Trophoblast cell (in vitro differentiated cells and primary cell): ENCODE data around the gene MRTFB.
A peak's percentile ranks its signal among the peaks of the same experiment; 100 is the strongest.

ENCODE experiments used
- DNase-seq, 2 donors: peaks; one replicate each; pipeline ENCODE4 v3.0.0-alpha.2; 2016
- H2AFZ ChIP-seq: 2 replicates; pipeline ENCODE4 v1.6.1; 2013; ENCODE audit warnings: low read length, moderate library complexity, mild to moderate bottlenecking; ENCODE audit not compliant: insufficient read depth, poor library complexity
- H2AK5ac ChIP-seq: 2 replicates; pipeline ENCODE4 v1.6.1; 2013; ENCODE audit warnings: mild to moderate bottlenecking, low read length
- H2BK120ac ChIP-seq: 2 replicates; pipeline ENCODE4 v1.6.1; 2013; ENCODE audit warnings: low read length, mild to moderate bottlenecking, moderate library complexity; ENCODE audit not compliant: insufficient read depth, poor library complexity
- H2BK12ac ChIP-seq: 2 replicates; pipeline ENCODE4 v1.6.1; 2013; ENCODE audit warnings: mild to moderate bottlenecking, low read length, moderate library complexity
- H2BK5ac ChIP-seq: 2 replicates; pipeline ENCODE4 v1.6.1; 2013; ENCODE audit warnings: low read length, low read depth, moderate library complexity, mild to moderate bottlenecking; ENCODE audit not compliant: poor library complexity
- H3K14ac ChIP-seq: 2 replicates; pipeline ENCODE4 v1.6.1; 2013; ENCODE audit warnings: mild to moderate bottlenecking, low read length
- H3K18ac ChIP-seq: 2 replicates; pipeline ENCODE4 v1.6.1; 2013; ENCODE audit warnings: mild to moderate bottlenecking, low read length
- H3K23ac ChIP-seq: 2 replicates; pipeline ENCODE4 v1.6.1; 2013; ENCODE audit warnings: low read length
- H3K27ac ChIP-seq: 2 replicates; pipeline ENCODE4 v1.5.1; 2013; ENCODE audit warnings: low read depth, mild to moderate bottlenecking, inconsistent platforms, low read length, moderate library complexity
- H3K27me3 ChIP-seq: 2 replicates; pipeline ENCODE4 v1.6.1; 2013; ENCODE audit warnings: inconsistent platforms, mild to moderate bottlenecking, low read length, moderate library complexity; ENCODE audit not compliant: insufficient read depth
- H3K36me3 ChIP-seq, 2 experiments: 1 replicate in 1 of 2; 2 replicates in 1 of 2; pipeline ENCODE4 v1.6.1; 2013; ENCODE audit warnings: low read length in 2 of 2, mild to moderate bottlenecking in 2 of 2, moderate library complexity in 1 of 2; ENCODE audit not compliant: insufficient read depth in 2 of 2, control insufficient read depth in 1 of 2
- H3K4ac ChIP-seq: 2 replicates; pipeline ENCODE4 v1.6.1; 2013; ENCODE audit warnings: low read depth, mild to moderate bottlenecking, low read length, moderate library complexity
- H3K4me1 ChIP-seq, 2 experiments: 1 replicate in 1 of 2; 2 replicates in 1 of 2; pipeline ENCODE4 v1.6.1; 2013; ENCODE audit warnings: low read length in 2 of 2, mild to moderate bottlenecking in 2 of 2, moderate library complexity in 1 of 2; ENCODE audit not compliant: insufficient read depth in 2 of 2, control insufficient read depth in 1 of 2
- H3K4me2 ChIP-seq: 2 replicates; pipeline ENCODE4 v1.6.1; 2013; ENCODE audit warnings: inconsistent platforms, mild to moderate bottlenecking, low read length, moderate library complexity
- H3K4me3 ChIP-seq: 2 replicates; pipeline ENCODE4 v1.5.1; 2013; ENCODE audit warnings: mild to moderate bottlenecking, low read depth, low read length, inconsistent platforms
- H3K79me1 ChIP-seq: one replicate; pipeline ENCODE4 v1.6.1; 2013; ENCODE audit warnings: low read length
- H3K79me2 ChIP-seq: 2 replicates; pipeline ENCODE4 v1.6.1; 2013; ENCODE audit warnings: low read length, mild to moderate bottlenecking; ENCODE audit not compliant: control insufficient read depth, insufficient read depth, poor library complexity
- H3K9ac ChIP-seq: 2 replicates; pipeline ENCODE4 v1.6.1; 2013; ENCODE audit warnings: mild to moderate bottlenecking, low read length
- H3K9me3 ChIP-seq: 2 replicates; pipeline ENCODE4 v1.6.1; 2013; ENCODE audit warnings: low read depth, mild to moderate bottlenecking, control low read depth, inconsistent platforms, low read length; ENCODE audit not compliant: insufficient read depth
- H4K12ac ChIP-seq: 2 replicates; pipeline ENCODE4 v1.6.1; 2013; ENCODE audit warnings: low read depth, mild to moderate bottlenecking, low read length, moderate library complexity
- H4K8ac ChIP-seq: 2 replicates; pipeline ENCODE4 v1.6.1; 2013; ENCODE audit warnings: low read depth, mild to moderate bottlenecking, low read length, moderate library complexity
- H4K91ac ChIP-seq: one replicate; pipeline ENCODE4 v1.6.1; 2013; ENCODE audit warnings: low read depth, mild to moderate bottlenecking, low read length, moderate library complexity
- WGBS: extraction: QIAGEN DNeasy Blood & Tissue Kit; methylation state at CpG from one replicate; pipeline ENCODE4 v1.1.7; 2013; ENCODE audit warnings: missing lambda C conversion rate; ENCODE audit not compliant: insufficient read length, insufficient coverage; ENCODE audit errors: extremely low coverage; 5-methylcytosine and 5-hydroxymethylcytosine counted together

The MRTFB gene

GRCh38 chr16:14062261-14062660 is 8.9 kb upstream of the MRTFB start:
- WGBS = no CpG with 5 or more reads among the region's 7 CpGs
- no peaks in the 10 kb centered on the region for H3K36me3 ChIP-seq
- no peak overlapping the region for H3K27ac ChIP-seq
- H2BK5ac ChIP-seq = no peak overlapping the region
- no peaks in the 10 kb centered on the region for H3K27me3 ChIP-seq
- no peak overlapping the region for H3K14ac ChIP-seq
- H4K12ac ChIP-seq = no peak overlapping the region
- no peak overlapping the region for H3K18ac ChIP-seq
- H2BK12ac ChIP-seq = no peak overlapping the region
- no peak overlapping the region for H3K9ac ChIP-seq
- H3K79me2 ChIP-seq = no peaks in the 10 kb centered on the region
- no peak overlapping the region for H4K8ac ChIP-seq
- H3K4me2 ChIP-seq = no peak overlapping the region
- H3K79me1 ChIP-seq = no peaks in the 10 kb centered on the region
- no peak overlapping the region for H2AK5ac ChIP-seq
- H3K4me1 ChIP-seq = no peaks in the 10 kb centered on the region
- no peak overlapping the region for H4K91ac ChIP-seq
- no peak for DNase-seq
- no peak overlapping the region for H2BK120ac ChIP-seq
- H3K23ac ChIP-seq = no peak overlapping the region
- no peak overlapping the region for H3K4ac ChIP-seq
- no peaks in the 10 kb centered on the region for H3K9me3 ChIP-seq
- no peak overlapping the region for H2AFZ ChIP-seq
- no peak overlapping the region for H3K4me3 ChIP-seq

- Histone ChIP-seq H2BK120ac (no peak overlapping the region), H3K27ac (no peak overlapping the region), H3K4me3 (no peak overlapping the region), H2BK5ac (no peak overlapping the region), H4K8ac (no peak overlapping the region), H3K79me1 (no peaks in the 10 kb centered on the region), H3K4me2 (no peak overlapping the region), H3K14ac (no peak overlapping the region), H3K4me1 (no peaks in the 10 kb centered on the region), H3K23ac (no peak overlapping the region), H3K9ac (no peak overlapping the region), H3K36me3 (no peaks in the 10 kb centered on the region), H2AFZ (no peak overlapping the region), H2AK5ac (no peak overlapping the region), H3K79me2 (no peaks in the 10 kb centered on the region), H2BK12ac (no peak overlapping the region), H3K9me3 (no peaks in the 10 kb centered on the region), H3K27me3 (no peaks in the 10 kb centered on the region), H3K4ac (no peak overlapping the region), H3K18ac (no peak overlapping the region), H4K91ac (no peak overlapping the region), H4K12ac (no peak overlapping the region)
- no CpG with 5 or more reads among the region's 6 CpGs for WGBS
- no peak for DNase-seq
Observed at GRCh38 chr16:14063618-14064581, 7.2 kb upstream of the MRTFB start.

- Histone ChIP-seq H3K79me2 (peaks cover 13% of the 10 kb centered on the region), H4K8ac (no peak overlapping the region), H3K4me2 (no peak overlapping the region), H3K18ac (no peak overlapping the region), H3K9me3 (no peaks in the 10 kb centered on the region), H3K27me3 (no peaks in the 10 kb centered on the region), H3K9ac (no peak overlapping the region), H3K79me1 (peaks cover 16% of the 10 kb centered on the region), H2AK5ac (no peak overlapping the region), H3K27ac (no peak overlapping the region), H3K36me3 (no peaks in the 10 kb centered on the region), H3K4me3 (no peak overlapping the region), H3K4ac (no peak overlapping the region), H4K91ac (no peak overlapping the region), H2AFZ (no peak overlapping the region), H2BK120ac (no peak overlapping the region), H3K14ac (no peak overlapping the region), H2BK12ac (no peak overlapping the region), H4K12ac (no peak overlapping the region), H3K23ac (no peak overlapping the region), H2BK5ac (no peak overlapping the region), H3K4me1 (peaks cover 4 to 7% of the 10 kb centered on the region in 2 experiments)
- no peak for DNase-seq
- no CpG with 5 or more reads among the region's 4 CpGs for WGBS
Observed at GRCh38 chr16:14069818-14070217, 1.3 kb upstream of the MRTFB start.

GRCh38 chr16:14070555-14070876 is 603 bp upstream of the MRTFB start:
- peak overlapping the region; percentile 79 for H3K27ac ChIP-seq
- H3K14ac ChIP-seq = peak overlapping the region; percentile 91
- peak overlapping the region; percentile 93 for H4K8ac ChIP-seq
- DNase-seq = no peak
- H3K27me3 ChIP-seq = no peaks in the 10 kb centered on the region
- peaks cover 2 to 3% of the 10 kb centered on the region in 2 experiments for H3K36me3 ChIP-seq
- peak overlapping the region; percentile 67 for H3K4me2 ChIP-seq
- H3K18ac ChIP-seq = peak overlapping the region; percentile 69
- no peak overlapping the region for H3K23ac ChIP-seq
- peaks cover 4 to 7% of the 10 kb centered on the region in 2 experiments for H3K4me1 ChIP-seq
- peak overlapping the region; percentile 21 for H2BK120ac ChIP-seq
- H3K9ac ChIP-seq = peak overlapping the region; percentile 74
- no peaks in the 10 kb centered on the region for H3K9me3 ChIP-seq
- peak overlapping the region; percentile 47 for H4K91ac ChIP-seq
- WGBS = no CpG with 5 or more reads among the region's 4 CpGs
- peak overlapping the region; percentile 10 for H2BK12ac ChIP-seq
- peaks cover 16% of the 10 kb centered on the region for H3K79me1 ChIP-seq
- H3K79me2 ChIP-seq = peaks cover 14% of the 10 kb centered on the region
- peak overlapping the region; percentile 81 for H2AFZ ChIP-seq
- peak overlapping the region; percentile 55 for H3K4ac ChIP-seq
- H4K12ac ChIP-seq = peak overlapping the region; percentile 95
- H3K4me3 ChIP-seq = peak overlapping the region; percentile 94
- H2AK5ac ChIP-seq = no peak overlapping the region
- peak overlapping the region; percentile 13 for H2BK5ac ChIP-seq
